NB4 (cell line): ENCODE measurements around the gene HLCS.

ENCODE experiments used
- POLR2A ChIP-seq: IDR thresholded peaks from 2 replicates; pipeline ENCODE4 v1.6.1; 2011; ENCODE audit warnings: mild to moderate bottlenecking; ENCODE audit not compliant: insufficient read length; ENCODE audit errors: extremely low read depth
- TF ChIP-seq, protein P1 (sequence below): IDR thresholded peaks from 2 replicates; pipeline ENCODE4 v1.6.1; 2011; ENCODE audit warnings: low read depth, low read length
- TF ChIP-seq, protein P2 (sequence below): IDR thresholded peaks from one replicate; pipeline ENCODE4 v1.5.1; 2012; ENCODE audit warnings: low read depth, low read length

DNA sequence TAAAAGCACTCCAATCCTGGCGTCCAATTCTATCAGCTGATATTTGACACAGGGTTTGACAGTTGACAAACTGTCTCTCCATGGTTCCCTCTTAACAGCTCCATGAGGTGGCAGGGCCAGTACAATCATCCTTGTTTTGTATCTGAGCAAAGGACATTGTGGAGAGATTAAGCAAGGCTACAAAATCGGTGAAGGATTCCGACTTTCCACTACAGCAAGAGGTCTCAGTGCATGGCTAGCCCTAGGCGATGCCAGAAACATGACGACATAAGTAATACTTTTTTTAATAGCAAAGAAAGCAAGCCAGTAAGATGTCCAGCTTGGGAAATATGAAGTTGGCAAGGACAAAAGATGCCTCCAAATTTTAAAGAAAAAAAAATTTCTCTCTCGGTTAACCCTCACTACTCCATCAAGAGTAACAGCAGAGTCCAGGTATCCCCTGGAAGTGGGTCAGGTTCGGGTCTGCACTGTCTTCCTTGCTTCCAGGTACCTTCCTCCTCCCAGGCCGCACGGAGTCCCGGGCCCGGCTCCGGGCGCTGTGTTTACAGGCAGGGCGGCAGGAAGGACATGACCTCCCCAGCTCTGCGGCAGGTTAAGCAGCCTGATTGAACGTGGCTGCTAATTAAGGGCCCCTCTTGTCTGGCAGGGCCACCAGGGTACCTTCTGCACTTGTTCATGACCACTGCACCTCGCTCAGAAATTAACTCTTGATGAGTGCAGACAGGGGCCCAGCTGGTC is 161.4 kb downstream of the HLCS start:
- no peak for TF ChIP-seq POLR2A
- TF ChIP-seq, protein P1, sequence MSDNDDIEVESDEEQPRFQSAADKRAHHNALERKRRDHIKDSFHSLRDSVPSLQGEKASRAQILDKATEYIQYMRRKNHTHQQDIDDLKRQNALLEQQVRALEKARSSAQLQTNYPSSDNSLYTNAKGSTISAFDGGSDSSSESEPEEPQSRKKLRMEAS = no peak
- TF ChIP-seq, protein P2, sequence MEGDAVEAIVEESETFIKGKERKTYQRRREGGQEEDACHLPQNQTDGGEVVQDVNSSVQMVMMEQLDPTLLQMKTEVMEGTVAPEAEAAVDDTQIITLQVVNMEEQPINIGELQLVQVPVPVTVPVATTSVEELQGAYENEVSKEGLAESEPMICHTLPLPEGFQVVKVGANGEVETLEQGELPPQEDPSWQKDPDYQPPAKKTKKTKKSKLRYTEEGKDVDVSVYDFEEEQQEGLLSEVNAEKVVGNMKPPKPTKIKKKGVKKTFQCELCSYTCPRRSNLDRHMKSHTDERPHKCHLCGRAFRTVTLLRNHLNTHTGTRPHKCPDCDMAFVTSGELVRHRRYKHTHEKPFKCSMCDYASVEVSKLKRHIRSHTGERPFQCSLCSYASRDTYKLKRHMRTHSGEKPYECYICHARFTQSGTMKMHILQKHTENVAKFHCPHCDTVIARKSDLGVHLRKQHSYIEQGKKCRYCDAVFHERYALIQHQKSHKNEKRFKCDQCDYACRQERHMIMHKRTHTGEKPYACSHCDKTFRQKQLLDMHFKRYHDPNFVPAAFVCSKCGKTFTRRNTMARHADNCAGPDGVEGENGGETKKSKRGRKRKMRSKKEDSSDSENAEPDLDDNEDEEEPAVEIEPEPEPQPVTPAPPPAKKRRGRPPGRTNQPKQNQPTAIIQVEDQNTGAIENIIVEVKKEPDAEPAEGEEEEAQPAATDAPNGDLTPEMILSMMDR = no peak
